Measurements from ENCODE around the gene ARHGEF12. TPM values are rescaled to one million over a fixed set of nuclear protein-coding genes. Genes with fewer than 3 reads are reported as not detected.
A peak's percentile ranks its signal among the peaks of the same experiment; 100 is the strongest.

ARHGEF12 gene
- total RNA-seq, 1 experiment from 2014 or later = 20.8 TPM

DNA sequence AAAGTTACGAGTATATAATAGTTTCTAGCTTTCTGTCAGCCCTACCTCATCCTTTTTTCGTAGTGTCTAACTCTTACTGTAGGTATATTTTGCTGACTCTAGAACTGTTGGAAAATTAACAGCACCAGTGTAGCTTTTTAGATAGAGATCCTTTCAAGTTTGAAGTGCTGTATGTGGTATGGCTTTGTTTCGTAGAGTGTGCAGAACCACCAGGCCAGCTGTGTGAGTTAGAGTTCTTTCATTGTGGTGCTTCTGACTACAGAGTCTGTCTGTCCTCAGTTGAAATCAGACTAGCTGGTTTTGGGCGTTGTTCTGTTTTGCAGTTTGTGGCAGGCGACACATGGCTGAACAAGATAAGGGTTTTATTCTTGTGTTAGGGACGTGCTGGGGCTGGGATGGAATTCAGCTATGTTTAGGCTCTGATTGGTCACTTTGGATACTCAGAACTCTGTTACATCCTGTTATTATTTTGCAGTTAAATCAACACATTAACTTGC, 3.2 kb downstream of the ARHGEF12 start:
- peak; percentile 30 for DNase-seq (ENCODE audit: low read depth)

DNA sequence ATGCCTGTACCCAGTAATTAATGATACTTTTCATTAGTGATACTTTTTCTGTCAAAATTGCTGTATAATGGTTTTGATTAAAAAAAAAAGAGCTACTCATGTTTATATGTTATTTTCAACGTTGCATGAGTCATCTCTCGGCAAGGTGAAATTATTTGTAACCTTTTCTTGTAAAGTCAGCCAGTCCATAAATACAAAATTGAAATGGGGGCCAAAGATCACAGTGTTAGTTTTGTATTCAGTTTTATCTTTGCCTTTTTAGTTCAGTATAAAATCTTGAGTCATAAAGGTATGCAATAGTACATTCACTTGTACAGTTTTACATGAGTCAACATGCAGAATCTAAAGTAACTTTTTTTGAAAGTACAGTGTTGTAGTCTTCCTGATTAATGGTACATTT, 4.3 kb downstream of the ARHGEF12 start:
- no peak for DNase-seq (ENCODE audit: low read depth)

DNA sequence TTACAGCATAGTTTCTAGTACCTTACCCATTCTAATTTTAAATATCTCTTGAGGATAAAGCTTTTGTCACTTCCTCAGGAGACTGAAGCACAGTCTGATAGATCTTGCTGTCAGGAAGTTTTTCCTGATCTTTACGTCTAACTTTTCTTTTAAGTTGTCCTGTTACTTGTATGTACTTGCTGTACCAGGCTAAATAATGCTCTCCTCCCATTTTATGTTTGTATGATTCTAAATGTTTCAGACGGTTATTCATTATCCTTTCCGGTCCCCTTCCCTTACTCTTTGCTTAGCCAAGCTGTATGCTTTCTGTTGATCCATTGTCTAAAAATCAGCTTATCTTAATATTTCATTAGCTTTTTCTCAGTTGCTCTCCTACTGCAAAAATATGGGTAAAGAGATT, 6.0 kb downstream of the ARHGEF12 start:
- DNase-seq (ENCODE audit: low read depth) = no peak

DNA sequence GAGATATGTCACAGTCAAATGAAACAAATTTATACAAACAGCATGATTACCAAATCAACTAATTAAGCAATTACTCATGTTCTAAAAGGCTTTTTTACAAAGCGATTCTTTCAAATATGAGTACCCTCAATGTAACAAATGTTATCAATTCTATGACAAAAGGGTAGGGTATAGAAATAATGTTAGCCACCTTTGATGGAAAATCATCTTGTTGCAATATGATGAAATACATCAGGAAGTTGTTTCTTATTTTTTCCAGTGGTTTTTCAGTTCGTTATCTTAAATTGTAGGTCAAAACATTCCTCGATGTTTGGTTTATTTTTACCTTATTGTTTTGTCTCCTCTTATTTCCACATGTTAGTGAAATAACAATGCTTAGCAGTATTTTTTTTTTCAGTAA, 6.5 kb downstream of the ARHGEF12 start:
- DNase-seq (ENCODE audit: low read depth) = no peak

DNA sequence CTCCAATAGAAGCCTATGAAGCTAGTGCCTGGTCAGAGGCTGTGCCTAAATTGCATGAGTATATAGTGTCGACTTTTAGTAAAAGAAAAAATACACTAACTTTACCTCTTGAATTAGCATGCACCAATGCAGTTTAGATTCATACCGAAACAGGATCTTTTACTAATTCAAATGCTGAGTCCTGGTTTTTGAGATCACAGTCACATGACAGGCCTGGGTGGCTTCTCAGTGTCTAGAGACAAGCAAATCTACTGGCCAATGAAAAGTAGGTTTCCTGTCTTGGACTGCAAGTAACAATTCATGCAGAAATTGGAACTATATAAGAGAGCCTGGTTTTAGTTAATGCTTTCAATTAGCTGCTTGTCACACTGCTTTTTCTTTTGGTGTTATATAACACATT, 7.2 kb downstream of the ARHGEF12 start:
- no peak for DNase-seq (ENCODE audit: low read depth)

DNA sequence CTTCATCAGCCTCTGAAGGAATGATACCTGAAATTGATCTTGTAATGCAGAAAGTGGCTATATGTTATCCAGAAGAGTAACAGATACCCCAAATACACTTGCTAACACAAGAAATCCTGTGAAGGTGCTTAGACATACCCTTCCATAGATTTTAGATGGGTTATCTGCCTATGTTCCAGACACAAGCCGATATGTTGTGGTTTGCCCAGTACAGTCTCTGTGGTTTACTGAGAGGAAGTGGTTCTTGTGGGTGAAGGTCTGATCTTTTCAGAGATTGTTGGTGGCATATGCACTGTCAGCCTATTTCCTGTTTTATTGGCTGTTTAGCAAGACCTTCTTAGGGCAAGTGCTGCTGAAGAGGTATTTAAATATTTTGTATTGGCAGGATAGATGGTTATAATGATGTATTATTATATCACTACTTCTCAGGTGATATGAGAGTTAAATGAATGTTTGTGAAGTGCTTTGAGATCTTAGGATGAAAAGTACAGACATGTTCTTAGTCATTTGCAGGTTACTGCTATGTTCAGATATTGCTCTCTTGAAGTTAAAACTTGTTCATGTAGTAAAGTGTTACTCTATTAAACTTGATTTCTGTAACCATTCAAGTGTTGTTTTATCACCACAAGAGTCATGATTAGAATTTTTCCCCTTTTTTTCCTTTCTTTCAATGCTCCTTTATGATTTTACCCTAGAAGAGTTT, 8.2 kb downstream of the ARHGEF12 start:
- DNase-seq (ENCODE audit: low read depth) = peak; percentile 69

DNA sequence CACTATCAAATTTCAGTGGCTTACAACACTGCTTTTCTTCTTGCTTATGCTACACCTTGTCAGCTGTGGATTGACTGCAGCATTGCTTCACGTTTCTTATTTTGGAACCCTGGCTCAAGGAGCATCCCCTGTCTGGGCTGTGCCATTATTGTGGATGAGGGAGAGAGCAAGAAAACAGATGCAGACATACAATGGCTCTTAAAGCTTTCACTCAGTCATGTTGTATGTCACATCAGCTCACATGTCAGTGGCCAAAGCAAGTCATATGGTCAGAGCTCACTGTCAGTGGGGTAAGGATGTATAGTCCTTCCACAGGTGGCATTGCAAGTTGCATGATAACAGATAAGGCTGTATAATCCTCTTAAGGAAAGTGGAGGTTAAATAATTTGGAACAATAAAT, 10.0 kb downstream of the ARHGEF12 start:
- no peak for DNase-seq (ENCODE audit: low read depth)

DNA sequence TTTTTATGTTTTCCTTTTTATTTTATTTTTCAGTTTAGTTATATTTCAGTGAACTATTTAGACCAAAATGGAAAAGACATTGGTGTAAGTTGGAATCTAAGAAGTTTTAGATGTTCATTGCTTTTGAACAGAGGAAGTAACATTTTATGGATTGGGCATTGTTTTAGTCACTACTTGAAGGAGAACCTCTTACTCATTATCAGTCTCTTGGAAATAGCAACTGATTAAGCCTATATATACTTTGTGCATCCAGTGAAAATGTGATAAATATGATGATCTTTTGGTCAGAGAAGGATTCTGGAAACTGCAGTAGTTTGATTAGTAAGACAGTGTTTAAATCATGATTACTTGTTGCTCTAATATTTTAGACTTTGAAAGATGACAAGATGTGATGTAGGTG, 14.4 kb downstream of the ARHGEF12 start:
- no peak for DNase-seq (ENCODE audit: low read depth)

DNA sequence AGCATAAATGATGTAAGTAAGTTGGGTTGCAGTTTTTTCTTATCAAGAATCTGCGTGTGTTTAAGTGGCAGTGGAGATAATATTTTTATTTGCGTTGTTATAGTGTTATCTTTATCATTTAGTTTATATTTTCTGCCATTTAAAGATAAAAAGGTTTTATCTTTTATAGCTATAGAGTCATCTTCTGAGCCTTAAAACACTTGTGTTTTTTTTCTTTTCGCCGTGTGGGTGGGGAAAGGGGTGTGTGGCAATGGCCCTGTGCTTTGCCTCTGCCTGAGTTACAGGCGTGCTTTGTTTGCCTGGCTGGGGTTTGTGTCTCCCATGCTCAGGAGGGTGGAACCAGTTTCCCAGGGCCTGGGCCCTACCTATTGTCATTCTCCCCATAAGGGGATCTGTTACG, 16.2 kb downstream of the ARHGEF12 start:
- DNase-seq (ENCODE audit: low read depth) = no peak

DNA sequence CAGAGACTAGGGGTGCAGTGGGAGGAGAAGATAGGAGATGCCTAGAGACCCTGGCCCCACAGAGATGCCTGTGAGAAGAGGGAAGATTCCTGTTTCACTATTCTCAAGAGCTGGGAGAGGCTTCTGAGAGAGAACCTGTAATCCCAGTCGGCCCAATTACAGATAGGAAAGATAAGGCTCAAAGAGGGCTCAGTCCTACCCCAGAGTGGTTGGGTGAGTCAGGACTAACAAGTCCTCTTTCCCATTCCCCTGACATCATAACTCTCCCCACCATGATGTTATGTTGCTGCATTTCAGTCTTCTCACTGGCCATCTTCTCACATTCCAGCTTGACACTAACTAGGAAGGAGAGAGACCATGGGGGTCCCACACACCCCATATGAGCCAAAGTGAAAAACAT, 17.9 kb downstream of the ARHGEF12 start:
- DNase-seq (ENCODE audit: low read depth) = peak; percentile 44

DNA sequence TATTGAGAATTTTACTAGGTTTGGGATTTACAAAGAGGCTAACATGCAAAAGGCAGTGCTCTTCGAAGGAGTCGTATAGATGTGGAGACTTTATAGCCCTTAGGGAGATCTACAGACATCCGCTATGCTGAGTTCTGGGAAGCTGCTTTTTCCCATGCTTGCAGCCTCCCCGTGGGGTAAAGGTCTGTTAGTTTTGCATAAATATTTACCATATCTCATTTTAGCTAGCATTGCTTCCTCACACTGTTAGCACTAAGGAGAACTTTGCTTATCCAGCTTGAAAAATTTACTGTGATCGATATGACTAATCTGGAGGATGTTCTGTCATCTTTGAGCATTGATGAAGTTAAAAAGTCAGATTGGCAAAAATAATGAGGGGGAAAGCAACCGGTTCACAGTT, 18.6 kb downstream of the ARHGEF12 start:
- DNase-seq (ENCODE audit: low read depth) = no peak

DNA sequence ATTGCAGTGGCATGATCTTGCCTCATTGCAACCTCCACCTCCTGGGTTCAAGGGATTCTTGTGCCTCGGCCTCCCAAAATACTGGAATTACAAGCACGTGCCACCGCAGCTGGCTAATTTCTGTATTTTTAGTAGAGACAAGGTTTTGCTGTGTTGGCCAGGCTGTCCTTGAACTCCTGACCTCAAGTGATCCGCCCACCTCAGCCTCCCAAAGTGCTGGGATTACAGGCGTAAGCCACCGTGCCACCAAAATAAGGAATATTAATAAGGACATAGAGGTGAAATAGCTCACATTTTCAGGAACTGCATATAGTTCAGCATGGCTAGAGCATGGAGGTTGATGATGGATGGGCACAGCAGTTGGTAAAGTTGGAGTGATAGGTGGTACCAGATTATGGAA, 21.4 kb downstream of the ARHGEF12 start:
- no peak for DNase-seq (ENCODE audit: low read depth)

DNA sequence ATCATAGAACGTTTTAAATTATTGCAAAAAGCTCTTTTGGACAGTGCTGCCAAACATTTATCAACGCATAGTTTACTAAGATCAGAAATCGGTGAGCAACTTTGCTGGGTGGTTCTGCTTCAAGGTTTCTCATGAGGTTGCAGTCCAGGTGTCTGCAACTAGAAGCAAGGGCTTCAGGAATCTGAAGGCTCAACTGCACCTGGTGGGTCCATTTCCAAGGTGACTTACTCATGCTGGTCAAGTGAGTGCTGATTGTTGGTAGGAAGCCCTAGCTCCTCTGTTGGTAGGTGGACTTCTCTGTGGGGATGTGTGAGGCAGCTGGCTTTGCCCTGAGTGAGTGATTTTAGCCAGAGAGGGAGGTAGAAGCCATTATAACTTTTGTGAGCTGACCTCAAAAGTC, 22.5 kb downstream of the ARHGEF12 start:
- DNase-seq (ENCODE audit: low read depth) = no peak

DNA sequence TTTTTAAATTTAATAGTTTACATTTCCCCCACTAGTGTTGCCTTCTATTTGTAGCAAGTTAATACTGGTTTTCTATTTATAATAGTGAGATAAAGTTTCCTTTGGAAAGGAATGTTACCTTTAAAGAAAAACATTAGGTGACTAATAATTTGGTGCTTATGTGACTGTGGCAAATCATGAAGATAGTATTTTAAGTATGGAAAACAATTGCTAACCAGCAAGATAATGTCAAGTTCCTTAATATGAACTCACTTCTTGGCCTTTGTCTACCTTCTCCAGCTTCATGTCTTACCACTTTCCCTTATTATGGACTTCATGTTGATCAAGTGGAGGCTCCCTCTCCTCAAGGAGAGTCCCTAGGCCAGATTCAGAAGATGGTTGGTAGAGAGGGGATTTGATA, 27.2 kb downstream of the ARHGEF12 start:
- no peak for DNase-seq (ENCODE audit: low read depth)

DNA sequence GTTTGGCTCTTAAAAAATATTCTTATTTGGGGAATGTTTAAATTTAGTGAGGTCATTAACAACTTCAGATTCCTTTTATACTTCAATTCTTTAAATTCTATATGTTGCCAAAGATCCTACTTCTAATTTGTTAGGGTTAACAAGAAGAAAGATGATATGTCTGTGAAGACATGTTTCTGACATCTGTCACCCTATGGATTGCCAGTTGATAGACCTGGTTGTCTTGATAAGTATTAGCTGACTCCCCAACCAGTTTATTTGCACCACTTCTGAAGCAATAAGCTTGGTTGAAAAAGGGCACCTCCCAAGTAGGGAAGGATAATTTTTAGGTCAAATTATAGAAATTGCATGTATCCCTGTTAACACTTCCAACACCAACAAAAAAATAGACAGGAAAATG, 29.3 kb downstream of the ARHGEF12 start:
- DNase-seq (ENCODE audit: low read depth) = no peak

DNA sequence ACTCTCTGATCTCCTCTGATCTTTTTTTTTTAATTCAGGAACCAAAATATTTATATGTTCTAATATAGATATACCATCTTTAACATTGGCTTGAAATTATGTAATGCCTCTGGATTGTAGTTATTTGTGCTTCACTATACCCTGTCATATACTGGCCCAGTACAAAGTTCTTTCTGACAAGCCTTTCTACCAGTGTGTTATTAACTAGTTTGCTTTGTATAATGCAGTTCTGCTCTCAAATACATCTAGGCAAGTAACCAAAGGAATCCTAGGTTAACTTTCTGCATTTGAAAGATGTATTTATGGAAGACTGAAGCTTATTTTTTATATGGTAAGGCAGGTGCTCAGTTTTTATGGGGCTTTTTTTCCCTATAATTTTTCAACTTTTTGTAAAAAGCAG, 36.1 kb downstream of the ARHGEF12 start:
- no peak for DNase-seq (ENCODE audit: low read depth)

DNA sequence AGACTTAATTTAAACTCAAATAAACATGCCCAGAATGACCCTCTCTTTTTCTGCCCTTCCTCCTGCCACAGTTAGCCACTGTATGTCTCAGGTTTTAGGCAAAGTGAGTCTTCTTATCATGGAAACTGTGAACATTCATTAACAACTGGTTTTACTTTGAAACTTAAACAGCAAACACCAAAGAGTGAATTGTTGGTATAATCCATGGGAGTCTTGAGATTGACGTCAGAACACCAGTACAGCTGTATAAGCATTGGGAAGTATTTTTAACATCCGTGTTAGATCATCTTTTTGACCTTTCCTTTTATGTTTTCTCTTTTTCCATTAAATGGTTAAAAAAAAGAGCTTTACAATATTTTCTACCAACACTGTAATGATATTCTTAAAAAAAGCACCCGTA, 38.9 kb downstream of the ARHGEF12 start:
- DNase-seq (ENCODE audit: low read depth) = no peak

DNA sequence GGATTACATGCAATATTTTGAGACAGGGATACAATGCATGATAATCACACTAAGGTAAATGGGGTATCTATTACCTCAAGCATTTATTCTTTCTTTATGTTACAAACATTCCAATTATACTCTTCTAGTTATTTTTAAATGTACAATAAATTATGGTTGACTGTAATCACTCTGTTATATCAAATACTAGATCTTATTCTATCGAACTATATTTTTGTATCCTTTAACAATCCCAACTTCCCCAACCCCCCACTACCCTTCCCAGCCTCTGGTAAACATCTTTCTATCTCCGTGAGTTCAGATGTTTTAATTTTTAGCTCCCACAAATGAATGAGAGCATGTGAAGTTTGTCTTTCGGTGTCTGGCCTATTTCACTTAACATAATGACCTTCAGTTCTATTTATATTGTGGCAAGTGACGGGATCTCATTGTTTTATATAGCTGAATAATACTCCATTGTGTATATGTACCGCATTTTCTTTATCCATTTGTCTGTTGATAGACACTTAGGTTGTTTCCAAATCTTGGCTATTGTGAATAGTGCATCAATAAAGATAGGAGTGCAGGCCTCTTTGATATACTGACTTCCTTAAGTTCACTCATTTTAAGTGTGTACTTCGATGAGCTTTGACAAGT, 40.5 kb downstream of the ARHGEF12 start:
- DNase-seq (ENCODE audit: low read depth) = no peak

DNA sequence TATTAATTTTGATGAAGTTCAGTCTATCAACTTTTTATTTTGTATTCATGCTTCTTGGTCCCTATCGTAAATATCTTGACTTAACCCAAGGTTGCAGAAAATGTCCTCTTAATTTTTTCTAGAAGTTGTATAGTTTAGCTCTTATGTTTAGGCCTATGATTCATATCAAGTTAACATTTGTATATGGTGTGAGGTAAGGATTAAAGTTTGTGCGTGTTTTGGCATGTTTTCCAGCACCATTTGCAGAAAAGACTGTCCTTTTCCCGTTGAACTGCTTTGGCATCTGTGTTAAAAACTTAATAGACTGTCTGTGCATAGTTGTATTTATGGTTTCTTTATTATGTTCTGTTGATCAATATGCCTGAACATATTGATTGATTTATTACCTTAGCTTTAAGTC, 42.3 kb downstream of the ARHGEF12 start:
- no peak for DNase-seq (ENCODE audit: low read depth)

DNA sequence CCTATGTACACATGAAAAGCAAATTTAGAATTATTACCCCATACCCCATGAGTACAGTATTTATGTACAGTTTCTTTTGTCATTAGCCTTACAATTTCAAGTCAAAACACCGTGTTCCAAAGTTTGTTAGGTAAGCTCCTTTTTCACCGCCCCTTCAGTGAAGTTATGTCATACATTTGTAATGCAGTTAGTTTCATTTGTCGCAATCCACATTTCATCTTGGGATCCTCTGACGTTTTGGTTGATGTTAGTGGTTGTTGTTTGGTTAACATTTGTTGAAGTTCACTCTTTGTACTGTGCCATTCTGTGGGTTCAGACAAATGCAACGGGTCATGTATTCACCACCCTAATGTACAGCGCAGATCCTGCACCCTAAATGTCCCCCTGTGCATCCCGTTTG, 45.2 kb downstream of the ARHGEF12 start:
- DNase-seq (ENCODE audit: low read depth) = no peak

DNA sequence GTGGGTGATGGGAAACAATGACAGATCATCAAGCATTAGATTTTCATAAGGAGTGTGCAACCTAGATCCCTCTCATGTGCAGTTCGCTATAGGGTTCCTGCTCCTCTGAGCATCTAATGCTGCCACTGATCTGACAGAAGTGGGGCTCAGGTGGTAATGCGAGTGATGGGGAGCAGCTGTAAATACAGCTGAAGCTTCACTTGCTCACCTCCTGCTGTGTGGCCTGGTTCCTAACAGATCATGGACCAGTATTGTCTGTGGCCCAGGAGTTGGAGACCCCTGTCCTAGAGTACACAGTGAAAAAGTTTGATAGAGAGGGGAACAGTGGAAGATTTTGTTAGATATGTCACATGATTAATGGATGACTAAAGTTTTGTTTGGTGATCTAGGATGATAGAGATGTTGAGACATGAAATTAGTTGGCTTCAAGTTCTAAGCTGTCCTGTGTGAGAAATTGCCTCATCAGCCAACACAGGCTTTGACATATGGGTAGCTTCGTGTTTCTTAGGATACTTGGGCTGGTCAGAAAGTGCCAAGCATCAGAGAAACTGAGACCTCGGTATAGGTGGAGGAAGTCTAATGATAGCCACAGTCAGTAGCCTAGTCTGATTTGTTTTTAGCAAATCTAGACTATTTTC, 47.4 kb downstream of the ARHGEF12 start:
- no peak for DNase-seq (ENCODE audit: low read depth)

DNA sequence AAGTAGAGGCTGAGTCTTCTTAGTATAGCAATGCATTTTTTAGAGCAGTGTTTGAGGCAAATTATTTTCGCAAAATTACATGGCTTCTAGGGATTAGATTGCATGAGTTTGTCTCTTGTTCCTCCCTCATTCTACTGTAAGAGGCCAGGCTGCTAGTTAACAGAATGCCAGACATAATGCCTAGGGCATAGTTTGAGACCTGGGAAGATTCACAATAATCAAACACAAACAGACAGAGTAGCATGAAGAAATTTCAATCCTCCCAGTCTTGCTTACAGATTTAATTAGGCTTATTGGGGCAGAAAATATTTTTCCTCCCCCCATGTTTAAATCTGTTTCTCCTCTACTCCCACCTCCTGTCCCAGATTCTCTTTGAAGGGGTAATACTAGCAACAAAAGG, 48.3 kb downstream of the ARHGEF12 start:
- DNase-seq (ENCODE audit: low read depth) = no peak

DNA sequence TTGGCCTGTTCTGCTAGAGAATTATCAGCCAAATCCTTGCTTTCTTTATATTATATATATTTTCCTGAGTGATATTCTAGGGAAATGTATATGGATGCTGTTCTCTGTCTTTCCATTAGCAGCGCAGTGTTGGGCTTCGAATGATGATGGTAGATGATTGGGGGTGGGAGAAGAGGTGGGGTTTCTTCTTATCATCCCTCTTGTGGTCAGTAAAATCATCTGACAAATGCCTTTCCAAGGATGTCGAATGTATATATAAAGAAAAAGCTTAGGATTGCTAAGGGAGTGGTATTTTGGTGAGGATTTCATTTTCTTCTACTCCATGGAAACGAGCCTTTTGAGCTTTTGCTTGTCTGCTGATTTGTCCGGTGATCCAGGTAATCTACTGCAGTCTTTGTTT, 48.9 kb downstream of the ARHGEF12 start:
- DNase-seq (ENCODE audit: low read depth) = peak; percentile 31

Measured in Daoy (cell line).